ENCODE results near the gene PAPPA.

The PAPPA gene

DNA sequence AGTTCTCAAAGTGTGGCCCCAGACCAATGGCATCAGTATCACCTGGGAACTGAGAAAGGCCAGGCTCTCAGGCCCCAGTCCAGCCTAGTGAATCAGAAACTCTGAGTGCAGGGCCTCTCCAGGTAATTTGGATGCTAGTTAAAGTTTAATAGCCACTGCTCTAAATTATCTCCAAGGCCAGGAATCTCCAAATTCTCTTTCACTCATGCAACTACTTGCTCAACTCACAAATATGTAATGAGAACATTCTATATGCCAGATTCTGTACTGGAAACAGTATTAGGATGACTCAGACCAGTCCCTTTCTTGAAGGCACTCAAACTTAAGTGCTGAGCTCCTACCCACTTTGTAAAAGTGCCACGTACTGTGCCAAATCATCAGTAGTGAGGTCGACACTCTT, 84.6 kb downstream of the PAPPA start:
- H3K4me1 Mint-ChIP-seq (ENCODE audit: low read depth) = no peaks in the 10 kb centered on the region
- no peaks in the 10 kb centered on the region for H3K27me3 Mint-ChIP-seq
- no peak overlapping the region for H3K27ac Mint-ChIP-seq
- intact Hi-C loops (cut with micrococcal nuclease) = no loop called here
- H3K9me3 Mint-ChIP-seq = no peaks in the 10 kb centered on the region
- H3K36me3 Mint-ChIP-seq (ENCODE audit: low read depth) = no peaks in the 10 kb centered on the region
- H3K4me3 Mint-ChIP-seq = no peak overlapping the region

DNA sequence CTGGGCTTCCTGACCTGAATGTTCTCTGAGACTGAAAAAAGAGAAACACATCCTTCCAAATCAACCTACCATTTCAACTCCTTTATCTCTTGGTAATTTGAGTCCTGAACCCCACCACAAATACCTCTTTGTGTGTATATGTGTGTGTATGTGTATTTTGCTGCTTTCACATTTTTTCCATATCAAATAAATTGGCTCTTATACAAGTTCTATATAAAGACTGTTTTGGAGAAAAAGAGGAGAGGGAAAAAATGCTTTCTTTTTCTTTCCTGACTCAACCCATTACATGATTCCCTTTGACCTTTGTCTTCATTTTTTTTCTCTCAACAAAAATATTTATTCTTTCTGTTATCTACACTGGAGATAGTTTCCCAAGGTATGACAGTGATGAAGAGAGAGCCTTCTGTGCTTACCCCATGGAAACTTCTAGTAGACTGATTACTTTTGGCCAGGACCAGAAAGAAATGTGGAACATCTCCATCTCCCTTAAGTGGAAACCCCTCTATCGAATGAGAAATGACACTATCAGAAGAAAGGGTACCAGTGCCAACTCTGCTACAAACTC, 85.3 kb downstream of the PAPPA start:
- Mint-ChIP-seq H3K27ac (no peak overlapping the region), H3K27me3 (no peaks in the 10 kb centered on the region), H3K4me3 (no peak overlapping the region), H3K4me1 (ENCODE audit: low read depth) (no peaks in the 10 kb centered on the region), H3K9me3 (no peaks in the 10 kb centered on the region), H3K36me3 (ENCODE audit: low read depth) (no peaks in the 10 kb centered on the region)
- intact Hi-C loops (cut with micrococcal nuclease) = no loop called here

DNA sequence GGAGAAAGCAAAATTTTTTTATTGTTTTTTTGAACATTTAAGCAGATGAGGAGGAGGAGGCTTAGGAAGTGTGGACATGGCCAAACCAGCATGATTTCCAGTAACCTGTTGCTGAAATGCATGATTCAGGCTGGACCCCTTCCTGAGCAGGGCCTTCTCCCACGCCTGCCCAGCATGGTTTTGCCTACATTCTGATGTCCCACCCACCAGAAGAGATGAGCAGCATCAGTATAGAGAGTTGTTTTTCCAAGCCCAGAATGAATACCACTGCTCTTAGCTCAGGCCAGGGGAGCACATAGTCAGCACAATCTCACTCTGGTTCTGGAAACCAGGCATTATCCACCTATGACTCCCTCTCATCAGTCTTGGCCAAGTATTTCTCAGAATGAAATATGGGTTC, 90.1 kb downstream of the PAPPA start:
- Mint-ChIP-seq H3K9me3 (no peaks in the 10 kb centered on the region), H3K4me3 (no peak overlapping the region), H3K27ac (no peak overlapping the region), H3K4me1 (ENCODE audit: low read depth) (no peaks in the 10 kb centered on the region), H3K36me3 (ENCODE audit: low read depth) (no peaks in the 10 kb centered on the region), H3K27me3 (no peaks in the 10 kb centered on the region)
- intact Hi-C loops (cut with micrococcal nuclease) = no loop called here

DNA sequence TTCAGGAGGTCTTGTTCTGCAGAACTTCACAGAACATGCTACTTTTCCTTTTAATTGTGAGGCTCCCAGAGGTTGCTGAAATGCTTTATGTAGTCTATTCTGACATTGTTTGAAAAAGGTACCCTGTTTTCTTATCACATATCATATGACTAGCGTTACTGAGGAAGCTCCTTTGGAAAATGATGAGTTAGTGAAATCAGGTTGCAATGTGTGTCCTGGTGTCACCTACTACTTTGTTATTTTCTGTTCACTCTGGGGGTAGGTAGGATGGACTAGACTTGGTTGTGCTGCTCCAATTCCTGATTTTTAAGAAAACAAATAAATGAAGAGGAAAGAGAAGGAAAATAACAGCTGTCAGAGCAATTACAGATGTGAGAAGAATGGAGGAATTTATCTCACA, 93.7 kb downstream of the PAPPA start:
- Mint-ChIP-seq H3K36me3 (ENCODE audit: low read depth) (no peaks in the 10 kb centered on the region), H3K27me3 (no peaks in the 10 kb centered on the region), H3K9me3 (no peaks in the 10 kb centered on the region), H3K4me1 (ENCODE audit: low read depth) (no peaks in the 10 kb centered on the region), H3K27ac (no peak overlapping the region), H3K4me3 (no peak overlapping the region)
- intact Hi-C loops (cut with micrococcal nuclease) = no loop called here

DNA sequence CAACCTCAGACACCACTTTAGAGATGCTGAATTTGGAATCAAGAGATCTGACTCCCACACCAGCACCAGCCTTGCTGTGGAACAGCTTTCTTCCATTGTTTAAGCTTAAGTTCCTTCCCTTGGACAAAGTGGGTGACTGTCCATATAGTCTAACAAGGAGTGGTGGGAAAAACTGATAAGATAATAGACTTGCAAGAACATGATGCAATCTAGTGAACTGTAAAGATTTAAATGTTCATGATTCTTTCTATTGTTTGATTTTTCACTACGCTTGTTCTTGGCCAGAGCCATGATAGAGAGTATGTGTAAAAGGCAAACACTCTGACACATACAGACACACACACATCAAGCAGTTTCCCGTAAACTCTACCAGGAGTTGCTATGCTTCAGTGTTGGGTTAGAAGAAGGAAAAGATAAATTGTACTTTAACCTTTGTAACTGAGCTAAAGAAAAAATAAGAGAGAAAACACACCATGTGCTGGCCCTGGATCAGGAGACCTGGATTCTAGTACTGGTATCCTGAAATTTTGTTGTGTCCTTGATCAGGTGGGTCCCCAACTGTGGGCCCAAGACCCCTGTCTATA, 94.3 kb downstream of the PAPPA start:
- Mint-ChIP-seq H3K9me3 (no peaks in the 10 kb centered on the region), H3K27me3 (no peaks in the 10 kb centered on the region), H3K4me1 (ENCODE audit: low read depth) (no peaks in the 10 kb centered on the region), H3K27ac (no peak overlapping the region), H3K4me3 (no peak overlapping the region), H3K36me3 (ENCODE audit: low read depth) (no peaks in the 10 kb centered on the region)
- intact Hi-C loops (cut with micrococcal nuclease) = no loop called here

DNA sequence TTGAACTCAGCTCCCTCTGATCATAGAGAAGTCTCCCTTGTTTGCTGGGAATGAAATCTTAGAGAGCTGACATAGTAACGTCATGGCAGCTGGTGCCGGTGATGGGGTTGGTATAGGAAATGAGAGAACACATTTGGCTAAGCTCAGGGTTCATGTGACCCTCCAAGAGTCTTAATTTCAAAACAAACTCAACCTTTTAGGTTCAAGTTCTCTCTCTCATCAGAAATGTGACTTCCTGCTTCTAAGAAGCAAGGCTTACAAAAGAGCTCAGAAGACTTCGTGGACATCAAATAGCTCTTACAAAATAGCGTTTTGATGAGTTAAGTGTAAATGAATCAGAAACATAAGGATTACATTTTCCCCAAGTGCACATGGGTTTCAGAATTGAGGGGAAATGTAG, 97.3 kb downstream of the PAPPA start:
- H3K9me3 Mint-ChIP-seq = no peaks in the 10 kb centered on the region
- H3K27me3 Mint-ChIP-seq = no peaks in the 10 kb centered on the region
- intact Hi-C loops (cut with micrococcal nuclease) = no loop called here
- no peaks in the 10 kb centered on the region for H3K4me1 Mint-ChIP-seq (ENCODE audit: low read depth)
- no peaks in the 10 kb centered on the region for H3K36me3 Mint-ChIP-seq (ENCODE audit: low read depth)
- no peak overlapping the region for H3K4me3 Mint-ChIP-seq
- no peak overlapping the region for H3K27ac Mint-ChIP-seq

DNA sequence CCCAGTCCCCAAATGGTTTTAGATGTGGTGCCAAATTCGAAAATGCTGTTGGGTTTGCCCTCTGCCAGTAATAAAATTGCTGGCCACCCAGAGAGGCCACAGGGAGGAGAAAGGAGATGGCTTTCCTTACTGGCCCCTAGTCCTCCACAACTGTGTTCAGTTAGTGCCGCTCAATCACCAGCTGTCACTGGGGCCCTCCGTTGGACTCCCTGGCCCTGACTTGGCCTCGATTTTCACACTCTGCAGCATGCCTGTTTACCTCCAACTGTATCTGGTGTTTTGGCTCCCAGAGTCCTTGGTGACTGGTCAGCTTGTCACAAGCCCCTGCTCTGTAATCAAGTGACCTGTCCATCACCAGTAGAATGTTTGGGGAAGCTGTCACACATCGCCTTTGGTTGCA, 97.8 kb downstream of the PAPPA start:
- Mint-ChIP-seq H3K4me1 (ENCODE audit: low read depth) (no peaks in the 10 kb centered on the region), H3K36me3 (ENCODE audit: low read depth) (no peaks in the 10 kb centered on the region), H3K4me3 (no peak overlapping the region), H3K27me3 (no peaks in the 10 kb centered on the region), H3K27ac (no peak overlapping the region), H3K9me3 (no peaks in the 10 kb centered on the region)
- intact Hi-C loops (cut with micrococcal nuclease) = no loop called here

DNA sequence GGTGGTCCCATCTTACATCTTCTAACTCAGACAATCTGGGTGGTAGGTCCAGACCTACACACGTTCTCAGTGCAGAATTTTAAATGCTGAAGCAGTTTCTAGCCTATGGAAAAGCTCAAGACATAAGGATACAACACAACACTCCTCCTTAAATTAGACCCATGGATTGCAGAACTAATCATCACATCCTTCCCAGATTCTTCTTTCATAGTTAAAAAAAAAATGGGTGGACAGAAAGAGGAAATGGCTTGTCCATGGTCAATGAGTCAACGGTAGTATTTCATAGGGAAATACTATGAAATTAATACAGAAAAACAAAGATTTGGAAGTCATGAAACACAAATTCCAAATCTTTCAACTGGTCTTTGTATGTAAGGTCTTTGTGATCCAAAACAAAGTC, 106.9 kb downstream of the PAPPA start:
- H3K4me3 Mint-ChIP-seq = no peak overlapping the region
- intact Hi-C loops (cut with micrococcal nuclease) = no loop called here
- no peaks in the 10 kb centered on the region for H3K36me3 Mint-ChIP-seq (ENCODE audit: low read depth)
- H3K27me3 Mint-ChIP-seq = no peaks in the 10 kb centered on the region
- no peak overlapping the region for H3K27ac Mint-ChIP-seq
- no peaks in the 10 kb centered on the region for H3K9me3 Mint-ChIP-seq
- H3K4me1 Mint-ChIP-seq (ENCODE audit: low read depth) = no peaks in the 10 kb centered on the region

DNA sequence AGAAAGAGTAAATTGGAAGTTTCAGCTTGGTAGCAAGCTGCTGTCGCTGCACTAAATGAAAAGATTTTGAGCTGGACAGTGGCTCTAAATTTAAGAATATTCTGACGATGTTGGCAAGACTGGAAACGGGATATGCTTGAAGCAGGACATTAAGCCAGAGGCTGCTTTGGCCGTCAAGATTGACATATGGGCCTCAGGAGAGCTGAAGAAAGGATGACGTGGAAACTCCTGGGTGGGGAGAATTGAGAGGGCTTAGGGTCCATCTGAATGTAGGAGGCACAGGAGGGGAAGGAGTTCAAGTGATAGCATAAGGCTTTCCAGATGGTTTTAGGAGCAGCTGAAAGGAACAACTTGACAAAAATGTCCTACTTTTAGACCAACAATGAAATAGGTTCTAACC, 108.9 kb downstream of the PAPPA start:
- H3K36me3 Mint-ChIP-seq (ENCODE audit: low read depth) = no peaks in the 10 kb centered on the region
- no peak overlapping the region for H3K4me3 Mint-ChIP-seq
- no peak overlapping the region for H3K27ac Mint-ChIP-seq
- no peaks in the 10 kb centered on the region for H3K27me3 Mint-ChIP-seq
- no peaks in the 10 kb centered on the region for H3K4me1 Mint-ChIP-seq (ENCODE audit: low read depth)
- intact Hi-C loops (cut with micrococcal nuclease) = no loop called here
- no peaks in the 10 kb centered on the region for H3K9me3 Mint-ChIP-seq

DNA sequence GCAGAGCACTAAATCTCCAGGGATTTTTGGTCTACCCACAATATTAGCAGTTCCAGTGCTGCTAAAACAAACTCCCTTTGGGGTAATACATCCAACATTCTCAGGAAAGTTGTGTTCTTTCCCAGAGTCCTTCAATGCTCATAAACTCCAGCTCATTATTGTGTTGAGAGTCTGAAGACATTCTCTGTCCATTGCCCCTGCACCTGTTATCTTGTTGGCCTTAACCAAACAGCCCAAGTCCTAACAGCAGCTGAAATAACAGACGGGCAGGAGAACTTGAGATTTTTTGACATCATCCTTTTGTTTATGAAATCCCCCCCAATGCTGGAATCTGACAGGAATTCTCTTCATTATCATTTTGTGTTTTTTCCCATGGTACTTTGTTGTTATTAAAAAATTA, 110.8 kb downstream of the PAPPA start:
- no peak overlapping the region for H3K27ac Mint-ChIP-seq
- H3K27me3 Mint-ChIP-seq = no peaks in the 10 kb centered on the region
- intact Hi-C loops (cut with micrococcal nuclease) = no loop called here
- H3K9me3 Mint-ChIP-seq = no peaks in the 10 kb centered on the region
- H3K4me1 Mint-ChIP-seq (ENCODE audit: low read depth) = no peaks in the 10 kb centered on the region
- H3K4me3 Mint-ChIP-seq = no peak overlapping the region
- H3K36me3 Mint-ChIP-seq (ENCODE audit: low read depth) = no peaks in the 10 kb centered on the region

DNA sequence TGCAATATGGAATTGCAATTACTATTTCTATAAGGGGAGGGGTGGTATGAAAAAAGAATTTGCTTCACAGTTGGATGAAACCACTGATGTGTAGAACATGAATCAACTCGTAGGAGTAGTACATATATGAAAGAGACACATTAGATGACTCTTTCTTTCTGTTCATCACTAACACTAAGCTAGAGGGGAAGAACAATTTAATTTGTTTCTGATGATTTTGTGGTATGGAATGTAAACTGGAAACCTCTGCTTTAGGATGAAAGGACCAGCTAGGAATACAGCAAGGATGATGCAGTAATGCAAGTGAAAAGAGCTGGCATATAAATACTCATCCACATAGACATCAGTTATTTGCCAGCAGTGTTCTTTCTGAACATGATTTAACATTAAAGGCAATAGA, 113.4 kb downstream of the PAPPA start:
- no peak overlapping the region for H3K27ac Mint-ChIP-seq
- intact Hi-C loops (cut with micrococcal nuclease) = no loop called here
- H3K4me1 Mint-ChIP-seq (ENCODE audit: low read depth) = no peaks in the 10 kb centered on the region
- no peaks in the 10 kb centered on the region for H3K36me3 Mint-ChIP-seq (ENCODE audit: low read depth)
- no peaks in the 10 kb centered on the region for H3K27me3 Mint-ChIP-seq
- H3K4me3 Mint-ChIP-seq = no peak overlapping the region
- H3K9me3 Mint-ChIP-seq = no peaks in the 10 kb centered on the region

DNA sequence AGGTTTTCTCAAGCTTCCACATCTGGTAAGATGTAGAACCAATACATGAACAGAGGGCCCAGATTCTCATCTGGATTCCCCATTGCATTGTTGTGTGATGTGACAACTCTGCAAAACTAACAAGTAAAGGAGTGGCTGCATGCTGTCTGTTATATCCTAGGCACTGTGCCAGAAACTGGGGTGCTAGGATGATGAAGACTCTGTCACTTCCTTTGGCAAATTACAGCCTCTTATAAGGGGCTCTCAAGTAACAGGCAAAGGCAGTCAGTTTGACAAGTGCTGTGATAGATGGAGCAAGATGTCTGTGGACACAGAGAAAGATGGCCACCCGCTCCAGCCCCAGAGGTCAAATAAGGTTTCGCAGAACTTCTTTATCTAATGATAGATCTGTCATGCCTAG, 115.7 kb downstream of the PAPPA start:
- Mint-ChIP-seq H3K27ac (no peak overlapping the region), H3K9me3 (no peaks in the 10 kb centered on the region), H3K27me3 (no peaks in the 10 kb centered on the region), H3K4me3 (no peak overlapping the region), H3K4me1 (ENCODE audit: low read depth) (no peaks in the 10 kb centered on the region), H3K36me3 (ENCODE audit: low read depth) (no peaks in the 10 kb centered on the region)
- intact Hi-C loops (cut with micrococcal nuclease) = no loop called here

DNA sequence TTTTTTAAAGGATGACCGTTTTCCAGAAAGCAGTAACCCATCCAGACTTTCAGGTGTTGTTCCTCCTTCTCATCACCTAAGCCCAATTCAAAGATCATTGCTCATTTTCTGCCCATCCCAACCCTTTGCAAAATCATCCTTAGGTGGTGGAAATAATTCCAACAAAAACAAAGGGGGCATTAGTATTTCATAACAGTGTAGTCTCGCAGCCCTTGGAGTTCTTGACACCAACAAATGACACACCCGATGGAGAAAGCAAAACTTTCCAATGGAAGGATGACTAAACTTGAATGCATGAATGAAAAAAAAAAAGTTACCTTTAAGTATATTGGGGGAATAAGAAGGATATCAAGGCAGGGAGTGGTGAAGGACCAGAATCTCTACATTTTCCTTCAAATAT, 117.0 kb downstream of the PAPPA start:
- intact Hi-C loops (cut with micrococcal nuclease) = no loop called here
- Mint-ChIP-seq H3K4me3 (no peak overlapping the region), H3K27me3 (no peaks in the 10 kb centered on the region), H3K27ac (no peak overlapping the region), H3K4me1 (ENCODE audit: low read depth) (no peaks in the 10 kb centered on the region), H3K9me3 (no peaks in the 10 kb centered on the region), H3K36me3 (ENCODE audit: low read depth) (no peaks in the 10 kb centered on the region)

DNA sequence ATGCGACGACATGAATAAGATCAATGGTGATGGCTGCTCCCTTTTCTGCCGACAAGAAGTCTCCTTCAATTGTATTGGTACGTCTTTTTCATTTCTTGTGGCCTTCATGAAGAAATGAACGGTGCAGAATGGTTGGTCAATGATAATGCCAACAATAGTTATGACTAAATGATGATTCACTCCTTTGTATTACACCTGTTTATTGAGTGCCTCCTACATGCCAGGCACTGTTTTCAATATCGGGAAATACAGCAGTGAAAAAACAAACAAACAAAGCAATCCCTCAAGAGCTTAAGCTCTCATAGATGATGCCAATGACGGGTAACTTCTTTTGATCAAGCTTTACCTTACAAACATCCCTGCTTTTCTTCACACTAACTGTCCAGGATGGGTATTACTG, 117.7 kb downstream of the PAPPA start:
- Mint-ChIP-seq H3K9me3 (no peaks in the 10 kb centered on the region), H3K36me3 (ENCODE audit: low read depth) (no peaks in the 10 kb centered on the region), H3K27ac (no peak overlapping the region), H3K4me3 (no peak overlapping the region), H3K4me1 (ENCODE audit: low read depth) (no peaks in the 10 kb centered on the region), H3K27me3 (no peaks in the 10 kb centered on the region)
- intact Hi-C loops (cut with micrococcal nuclease) = no loop called here

DNA sequence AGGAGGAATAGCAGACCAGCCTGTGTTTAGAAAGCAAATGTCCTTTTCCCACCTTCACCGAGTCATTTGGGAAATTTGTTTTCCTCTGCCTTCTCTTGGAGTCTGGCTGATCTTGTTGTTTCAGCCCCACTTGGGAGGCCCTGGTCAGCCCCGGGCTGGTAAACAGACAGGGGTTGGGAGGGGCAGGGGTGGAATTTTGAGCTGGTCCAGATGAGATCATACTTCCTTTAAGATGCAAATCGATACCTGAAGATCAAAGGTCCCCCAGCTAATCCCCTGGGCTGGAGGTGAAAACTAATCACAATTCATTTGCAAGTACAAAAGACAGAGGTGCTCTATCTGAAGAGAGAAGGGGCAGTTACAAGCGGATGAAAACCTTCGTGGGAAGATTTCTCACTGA, 118.4 kb downstream of the PAPPA start:
- Mint-ChIP-seq H3K27ac (no peak overlapping the region), H3K4me3 (no peak overlapping the region), H3K36me3 (ENCODE audit: low read depth) (no peaks in the 10 kb centered on the region), H3K9me3 (no peaks in the 10 kb centered on the region), H3K4me1 (ENCODE audit: low read depth) (no peaks in the 10 kb centered on the region), H3K27me3 (no peaks in the 10 kb centered on the region)
- intact Hi-C loops (cut with micrococcal nuclease) = no loop called here
